Peyer's patch (tissue), 4 donors: Measurements from ENCODE around the gene IFI6.
A peak's percentile ranks its signal among the peaks of the same experiment; 100 is the strongest.

ENCODE experiments used
- CTCF ChIP-seq, 6 experiments: fragments of 450-650 bp in 4 of 6; fragments of 200-600 bp in 2 of 6; sonication (generic) in 1 of 6; IDR thresholded peaks; one replicate each; pipeline ENCODE4 v1.5.1; 2017 to 2019; ENCODE audit warnings: antibody characterized with exemption in 6 of 6, mild to moderate bottlenecking in 3 of 6, moderate library complexity in 1 of 6
- POLR2A ChIP-seq, 2 donors: fragments of 450-650 bp; IDR thresholded peaks; one replicate each; pipeline ENCODE4 v1.5.1; 2017; ENCODE audit warnings: antibody characterized with exemption in 2 of 2, mild to moderate bottlenecking in 2 of 2, moderate library complexity in 2 of 2

- TF ChIP-seq CTCF (IDR thresholded peaks at IDR 0.05) (peak; percentile 72 to 83 (median 76)), POLR2A (IDR thresholded peaks at IDR 0.05) (no peak)
Measured at GRCh38 chr1:27643600-27644368, 28.2 kb downstream of the IFI6 start.
